Liver (tissue), 2 donors: ENCODE data around the gene CATSPER3.

ENCODE experiments used
- RAD21 ChIP-seq, 2 donors: IDR thresholded peaks; 2 replicates each; pipeline ENCODE4 v1.6.1; 2016; ENCODE audit warnings: antibody characterized with exemption in 2 of 2, mild to moderate bottlenecking in 2 of 2
- TF ChIP-seq, protein P1 (sequence below): IDR thresholded peaks from 2 replicates; pipeline ENCODE4 v1.6.1; 2016; ENCODE audit warnings: antibody characterized with exemption, mild to moderate bottlenecking
- donor health status: healthy.

DNA sequence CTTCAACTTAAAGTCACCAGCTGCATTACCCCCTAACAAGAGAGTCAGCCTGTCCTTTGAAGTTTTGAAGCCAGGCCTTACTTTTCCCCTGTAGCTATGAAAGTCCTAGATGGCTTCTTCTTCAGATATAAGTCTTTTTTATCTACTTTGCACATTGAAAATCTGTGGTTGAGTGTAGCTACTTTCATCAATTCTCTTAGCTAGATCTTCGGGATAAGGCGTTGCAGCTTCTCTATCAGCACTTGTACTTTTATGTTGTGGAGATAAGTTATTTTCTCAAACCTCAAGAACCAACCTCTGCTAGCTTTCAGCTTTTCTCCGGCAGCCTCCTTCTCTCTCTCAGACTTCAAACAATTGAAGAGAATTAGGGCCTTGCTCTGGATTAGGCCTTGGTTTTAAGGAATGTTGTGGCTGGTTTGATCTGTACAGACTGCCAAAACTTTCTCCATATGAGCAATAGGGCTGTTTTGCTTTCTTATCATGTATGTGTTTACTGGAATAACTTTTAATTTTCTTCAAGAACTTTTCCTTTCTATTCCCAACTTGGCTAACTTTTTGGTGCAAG lies 21.6 kb downstream of the CATSPER3 start:
- TF ChIP-seq RAD21 (IDR thresholded peaks at IDR 0.05), result no peak
- TF ChIP-seq, protein P1, sequence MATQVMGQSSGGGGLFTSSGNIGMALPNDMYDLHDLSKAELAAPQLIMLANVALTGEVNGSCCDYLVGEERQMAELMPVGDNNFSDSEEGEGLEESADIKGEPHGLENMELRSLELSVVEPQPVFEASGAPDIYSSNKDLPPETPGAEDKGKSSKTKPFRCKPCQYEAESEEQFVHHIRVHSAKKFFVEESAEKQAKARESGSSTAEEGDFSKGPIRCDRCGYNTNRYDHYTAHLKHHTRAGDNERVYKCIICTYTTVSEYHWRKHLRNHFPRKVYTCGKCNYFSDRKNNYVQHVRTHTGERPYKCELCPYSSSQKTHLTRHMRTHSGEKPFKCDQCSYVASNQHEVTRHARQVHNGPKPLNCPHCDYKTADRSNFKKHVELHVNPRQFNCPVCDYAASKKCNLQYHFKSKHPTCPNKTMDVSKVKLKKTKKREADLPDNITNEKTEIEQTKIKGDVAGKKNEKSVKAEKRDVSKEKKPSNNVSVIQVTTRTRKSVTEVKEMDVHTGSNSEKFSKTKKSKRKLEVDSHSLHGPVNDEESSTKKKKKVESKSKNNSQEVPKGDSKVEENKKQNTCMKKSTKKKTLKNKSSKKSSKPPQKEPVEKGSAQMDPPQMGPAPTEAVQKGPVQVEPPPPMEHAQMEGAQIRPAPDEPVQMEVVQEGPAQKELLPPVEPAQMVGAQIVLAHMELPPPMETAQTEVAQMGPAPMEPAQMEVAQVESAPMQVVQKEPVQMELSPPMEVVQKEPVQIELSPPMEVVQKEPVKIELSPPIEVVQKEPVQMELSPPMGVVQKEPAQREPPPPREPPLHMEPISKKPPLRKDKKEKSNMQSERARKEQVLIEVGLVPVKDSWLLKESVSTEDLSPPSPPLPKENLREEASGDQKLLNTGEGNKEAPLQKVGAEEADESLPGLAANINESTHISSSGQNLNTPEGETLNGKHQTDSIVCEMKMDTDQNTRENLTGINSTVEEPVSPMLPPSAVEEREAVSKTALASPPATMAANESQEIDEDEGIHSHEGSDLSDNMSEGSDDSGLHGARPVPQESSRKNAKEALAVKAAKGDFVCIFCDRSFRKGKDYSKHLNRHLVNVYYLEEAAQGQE, result no peak
